K562 (cell line): ENCODE measurements around the gene ERFL. TPM values are rescaled to one million over a fixed set of nuclear protein-coding genes. Genes with fewer than 3 reads are reported as not detected.

ENCODE experiments used
- ATAC-seq: fragments of 200-7000 bp; cut with Tn5 transposase; 3 replicates; pipeline ENCODE4 v1.9.1; 2020; ENCODE audit warnings: moderate library complexity
- BruUV-seq: library from RNA; stranded (reverse); fragments of 400-500 nt; replicated peaks from 2 replicates; lab custom pipeline; 2021; lab: Mats Ljungman, UMichigan
- CTCF ChIA-PET: fragments of 300-600 bp; formaldehyde crosslinking; extraction: SDS; loops from one replicate; lab custom pipeline; 2021; ENCODE audit warnings: low intra/inter-chr PET ratio; lab: Yijun Ruan, JAX
- POLR2A ChIA-PET: fragments of 300-600, 350-650 bp; sonication (Branson Sonifier 250); formaldehyde crosslinking; extraction: SDS; loops from one replicate; lab custom pipeline; 2021; ENCODE audit warnings: antibody characterized with exemption, inconsistent platforms; lab: Yijun Ruan, JAX
- DNase-seq, 4 experiments: peaks; one replicate each; pipeline versions ENCODE4 v3.0.0 to v3.0.0-alpha.2; 2011 to 2018; ENCODE audit warnings: low spot score in 3 of 4, mixed read lengths in 3 of 4; ENCODE audit errors: extremely low read depth in 1 of 4
- FAIRE-seq: peaks from 2 replicates; lab custom pipeline; 2011; peaks lifted over from hg19 to GRCh38; lab: Jason Lieb, UNC
- H2AFZ ChIP-seq: 2 replicates; pipeline ENCODE4 v1.6.0; 2011; ENCODE audit warnings: low read depth, low read length, control low read depth, inconsistent platforms
- H3K27ac ChIP-seq: fragments of 200-600 bp; 3 replicates; pipeline ENCODE4 v1.8.0; 2011; ENCODE audit warnings: low read depth, mild to moderate bottlenecking, control low read depth, inconsistent platforms, low read length, moderate library complexity, mixed read lengths; ENCODE audit errors: extremely low read depth
- H3K27me3 ChIP-seq, 2 experiments: fragments of 300-600 bp in 1 of 2; 2 replicates in 1 of 2; 3 replicates in 1 of 2; pipeline versions ENCODE4 v1.6.0 to v1.8.0; 2011; ENCODE audit warnings: inconsistent platforms in 2 of 2, low read length in 2 of 2, mild to moderate bottlenecking in 1 of 2, mixed read lengths in 1 of 2, moderate library complexity in 1 of 2; ENCODE audit not compliant: control insufficient read depth in 2 of 2, insufficient read depth in 2 of 2
- H3K36me3 ChIP-seq: fragments of 300-600 bp; 3 replicates; pipeline ENCODE4 v1.8.0; 2011; ENCODE audit warnings: mild to moderate bottlenecking, low read length, inconsistent platforms; ENCODE audit not compliant: control insufficient read depth, insufficient read depth
- H3K4me1 ChIP-seq, 2 experiments: fragments of 200-600 bp in 1 of 2; replicated peaks in 1 of 2; 2 replicates in 1 of 2; 3 replicates in 1 of 2; pipeline versions ENCODE4 v1.5.1 to v1.8.0; 2011; ENCODE audit warnings: inconsistent platforms in 2 of 2, low read length in 2 of 2, mild to moderate bottlenecking in 1 of 2, mixed read lengths in 1 of 2, moderate library complexity in 1 of 2; ENCODE audit not compliant: control insufficient read depth in 2 of 2, insufficient read depth in 2 of 2
- H3K4me2 ChIP-seq: 2 replicates; pipeline ENCODE4 v1.6.1; 2011; ENCODE audit warnings: low read length, control low read depth, inconsistent platforms, mixed read lengths; ENCODE audit not compliant: insufficient read depth
- H3K4me3 ChIP-seq: fragments of 200-600 bp; sonication (generic), shearing (Covaris generic); 2 replicates; pipeline ENCODE4 v1.5.1; 2016; ENCODE audit warnings: control low read depth, inconsistent platforms
- H3K79me2 ChIP-seq: fragments of 200-600 bp; 3 replicates; pipeline ENCODE4 v1.8.0; 2011; ENCODE audit warnings: low read length, inconsistent platforms; ENCODE audit not compliant: control insufficient read depth, insufficient read depth
- H3K9ac ChIP-seq, 2 experiments: 2 replicates each; pipeline versions ENCODE4 v1.6.0 to v1.6.1; 2011; ENCODE audit warnings: low read depth in 2 of 2, low read length in 2 of 2, control low read depth in 1 of 2, inconsistent platforms in 1 of 2, mild to moderate bottlenecking in 1 of 2, mixed read lengths in 1 of 2; ENCODE audit not compliant: insufficient read depth in 1 of 2
- H3K9me1 ChIP-seq: one replicate; pipeline ENCODE4 v1.6.0; 2011; ENCODE audit warnings: inconsistent platforms, mild to moderate bottlenecking, low read length, moderate library complexity; ENCODE audit not compliant: control insufficient read depth, insufficient read depth
- H3K9me3 ChIP-seq: replicated peaks from 2 replicates; pipeline ENCODE4 v1.5.1; 2011; ENCODE audit warnings: low read depth, low read length, inconsistent platforms; ENCODE audit not compliant: control insufficient read depth, insufficient read depth
- H4K20me1 ChIP-seq: replicated peaks from 2 replicates; pipeline ENCODE4 v1.6.1; 2011; ENCODE audit warnings: low read length, inconsistent platforms, mixed read lengths; ENCODE audit not compliant: control insufficient read depth, insufficient read depth
- BRCA1 ChIP-seq, 2 experiments: fragments of 450-650 bp in 1 of 2; sonication (generic) in 1 of 2; formaldehyde crosslinking in 1 of 2; IDR thresholded peaks; 2 replicates each; pipeline versions ENCODE4 v1.5.0 to v1.6.1; 2017 to 2020; ENCODE audit warnings: mild to moderate bottlenecking in 1 of 2, missing genetic modification reagents in 1 of 2
- FOSL1 ChIP-seq: fragments of 200-800 bp; sonication (Bioruptor generic); conservative IDR thresholded peaks from 2 replicates; pipeline ENCODE4 v1.6.1; 2016; ENCODE audit warnings: missing genetic modification characterization, missing compliant biosample characterization
- IRF2 ChIP-seq: sonication (generic); formaldehyde crosslinking; IDR thresholded peaks from 2 replicates; pipeline ENCODE4 v1.8.1; 2022; ENCODE audit warnings: mild to moderate bottlenecking, missing genetic modification reagents
- KDM2B ChIP-seq: fragments of 250-450 bp; sonication (Bioruptor Pico); IDR thresholded peaks from 2 replicates; pipeline ENCODE4 v1.8.0; 2021; ENCODE audit warnings: mild to moderate bottlenecking, moderate library complexity
- LEF1 ChIP-seq: fragments of 450-650 bp; IDR thresholded peaks from 2 replicates; pipeline ENCODE4 v1.6.1; 2016; ENCODE audit warnings: mild to moderate bottlenecking
- NRF1 ChIP-seq, 2 experiments: fragments of 450-650 bp; IDR thresholded peaks in 1 of 2; conservative IDR thresholded peaks in 1 of 2; 2 replicates each; pipeline ENCODE4 v1.6.1; 2014; ENCODE audit warnings: mild to moderate bottlenecking in 2 of 2
- PRDM10 ChIP-seq: fragments of 450-650 bp; IDR thresholded peaks from 2 replicates; pipeline ENCODE4 v1.6.1; 2018; ENCODE audit not compliant: partially characterized antibody
- SP2 ChIP-seq: IDR thresholded peaks from 2 replicates; pipeline ENCODE4 v1.6.1; 2011; ENCODE audit warnings: mild to moderate bottlenecking, low read depth, low read length, moderate library complexity; ENCODE audit not compliant: poor library complexity, severe bottlenecking; ENCODE audit errors: extremely low read depth
- TCF15 ChIP-seq: fragments of 250-450 bp; sonication (Bioruptor Pico); IDR thresholded peaks from 2 replicates; pipeline ENCODE4 v1.8.0; 2022; ENCODE audit warnings: moderate library complexity, mild to moderate bottlenecking, inconsistent platforms
- TEAD2 ChIP-seq: fragments of 450-650 bp; IDR thresholded peaks from 2 replicates; pipeline ENCODE4 v1.6.1; 2016; ENCODE audit warnings: missing genetic modification characterization, control low read depth, missing compliant biosample characterization
- TFAP4 ChIP-seq: sonication (generic); formaldehyde crosslinking; IDR thresholded peaks from 2 replicates; pipeline ENCODE4 v1.8.0; 2022; ENCODE audit warnings: missing genetic modification reagents, mild to moderate bottlenecking, moderate library complexity, borderline replicate concordance
- ZNF639 ChIP-seq, 2 experiments: fragments of 200-800 bp in 1 of 2; sonication (Bioruptor generic) in 1 of 2; sonication (generic) in 1 of 2; formaldehyde crosslinking in 1 of 2; IDR thresholded peaks in 1 of 2; conservative IDR thresholded peaks in 1 of 2; 2 replicates each; pipeline versions ENCODE4 v1.5.0 to v1.6.1; 2016 to 2020; ENCODE audit warnings: missing compliant biosample characterization in 1 of 2, missing genetic modification characterization in 1 of 2, missing genetic modification reagents in 1 of 2
- WGBS: fragments of 100-300 bp; shearing (Covaris generic); methylation state at CpG from one replicate; pipeline ENCODE4 v1.1.6; 2016; ENCODE audit warnings: low coverage, mixed read lengths; ENCODE audit not compliant: insufficient coverage; ENCODE audit errors: missing lambda C conversion rate; 5-methylcytosine and 5-hydroxymethylcytosine counted together
- in situ Hi-C: fragments of 300-500 bp; cut with MboI; formaldehyde crosslinking; loops from 4 replicates; pipeline ENCODE4 v1.15.0; 2018; ENCODE audit warnings: inconsistent platforms, mixed read lengths
- intact Hi-C: fragments of 100-400 bp; cut with micrococcal nuclease; formaldehyde crosslinking; loops from 2 replicates; pipeline ENCODE4 v1.14.2; 2022
- polyA plus RNA-seq, 8 experiments: library from polyadenylated mRNA; depleted of rRNA in 4 of 8; stranded (reverse) in 5 of 8; unstranded in 3 of 8; fragments of >200 nt; fragmentation: Nextera tagmentation in 2 of 8; fragmentation: Illumina TruSeq in 1 of 8; extraction: Ambion mirVana in 2 of 8; extraction: Trizol in 1 of 8; gene quantifications; 2 replicates each; pipeline versions ENCODE4 v1.2.1 to v1.2.3, GENCODE V29; 2011 to 2014; ENCODE audit warnings: inconsistent platforms in 1 of 8, missing spikeins in 1 of 8
- total RNA-seq, 7 experiments: library from RNA; depleted of rRNA in 6 of 7; stranded (reverse); fragments of >200 nt in 6 of 7; fragmentation: Illumina TruSeq in 2 of 7; extraction: Trizol in 2 of 7; gene quantifications; 2 replicates each; pipeline versions ENCODE4 v1.2.1 to v1.2.3, GENCODE V29; 2011 to 2021; ENCODE audit warnings: low replicate concordance in 1 of 7

ERFL gene
- total and polyA plus RNA-seq, 9 of the 15 experiments (the other 6 are each of a cell fraction or from before 2014, with no cell fraction given) = 0.07 to 0.75 (median 0.32) TPM; not detected in 4

GRCh38 chr19:41876847-41877832 lies 51.1 kb downstream of the ERFL start, which contains the start of gene CD79A:
Gene CD79A, plus strand, starts transcription at chr19:41877279. Its CDS starts 26 bp downstream, at chr19:41877305.
- CTCF ChIA-PET = no interaction called here
- TF ChIP-seq IRF2 (CRISPR knock-in tag) (no peak), FOSL1 (tag) (no peak), ZNF639 (CRISPR knock-in tag; conservative IDR thresholded peaks at IDR 0.05 in 1 of 2, IDR thresholded peaks at IDR 0.05 in 1 of 2) (no peak), TFAP4 (0 out of 2 replicates have a peak, but pooled peaks have one; percentile 26), BRCA1 (IDR thresholded peaks at IDR 0.05) (no peak), BRCA1 (CRISPR knock-in tag; IDR thresholded peaks at IDR 0.05) (no peak), TCF15 (no peak), SP2 (no peak), PRDM10 (no peak), NRF1 (conservative IDR thresholded peaks at IDR 0.05 in 1 of 2, IDR thresholded peaks at IDR 0.05 in 1 of 2) (no peak), TEAD2 (tag) (no peak), LEF1 (peak; percentile 41; the same call in 1 of the 2 replicates), KDM2B (CRISPR knock-in tag) (no peak)

More at GRCh38 chr19:41876847-41877832, 51.1 kb downstream of the ERFL start, which contains the start of gene CD79A:
- Histone ChIP-seq H3K4me3 (no peak within 1 kb of the TSS), H4K20me1 (peaks cover 2% of the 10 kb centered on the region; the same call in 1 of the 2 replicates), H3K27ac (peak within 1 kb of the TSS; percentile 60), H3K9me1 (no peaks in the 10 kb centered on the region), H3K4me2 (peak within 1 kb of the TSS; percentile 32; the same call in 1 of the 2 replicates), H3K36me3 (no peaks in the 10 kb centered on the region), H3K4me1 (peaks cover 33 to 50% of the 10 kb centered on the region in 2 experiments), H3K27me3 (no peaks in the 10 kb centered on the region), H2AFZ (peak within 1 kb of the TSS; percentile 86), H3K9me3 (no peaks in the 10 kb centered on the region), H3K79me2 (no peaks in the 10 kb centered on the region), H3K9ac (peak within 1 kb of the TSS; percentile 31 to 86; a peak in 3 of 4 replicates)
- intact Hi-C loops = no loop called here
- FAIRE-seq (peak; percentile 77), ATAC-seq (peak; percentile 20), DNase-seq (peak in 1 of 4 experiments; percentile 53)
- POLR2A ChIA-PET = interaction anchor here (0.9 to 1.7 kb wide), 2 partner anchors 14 to 81 kb away, joined by 3 to 5 read pairs; no protein-coding TSS in a partner anchor
- in situ Hi-C loops = no loop called here
- no TSS peak for BruUV-seq
- WGBS = 42% methylated on average over 9 of the region's 9 CpGs
